Epithelial cell of esophagus (primary cell): Measurements from ENCODE around the gene FGGY.

ENCODE experiments used
- DNase-seq: peaks from one replicate; pipeline ENCODE4 v3.0.0; 2010; ENCODE audit warnings: low read depth
- H3K4me3 ChIP-seq: 2 replicates; pipeline ENCODE4 v1.5.1; 2011; ENCODE audit warnings: mild to moderate bottlenecking, low read length, control low read depth
- TF ChIP-seq, protein P1 (sequence below): IDR thresholded peaks from 2 replicates; pipeline ENCODE4 v1.5.1; 2011; ENCODE audit warnings: low read depth, mild to moderate bottlenecking, low read length, control low read depth, inconsistent platforms; ENCODE audit not compliant: insufficient read depth; ENCODE audit errors: missing control alignments

FGGY gene

DNA sequence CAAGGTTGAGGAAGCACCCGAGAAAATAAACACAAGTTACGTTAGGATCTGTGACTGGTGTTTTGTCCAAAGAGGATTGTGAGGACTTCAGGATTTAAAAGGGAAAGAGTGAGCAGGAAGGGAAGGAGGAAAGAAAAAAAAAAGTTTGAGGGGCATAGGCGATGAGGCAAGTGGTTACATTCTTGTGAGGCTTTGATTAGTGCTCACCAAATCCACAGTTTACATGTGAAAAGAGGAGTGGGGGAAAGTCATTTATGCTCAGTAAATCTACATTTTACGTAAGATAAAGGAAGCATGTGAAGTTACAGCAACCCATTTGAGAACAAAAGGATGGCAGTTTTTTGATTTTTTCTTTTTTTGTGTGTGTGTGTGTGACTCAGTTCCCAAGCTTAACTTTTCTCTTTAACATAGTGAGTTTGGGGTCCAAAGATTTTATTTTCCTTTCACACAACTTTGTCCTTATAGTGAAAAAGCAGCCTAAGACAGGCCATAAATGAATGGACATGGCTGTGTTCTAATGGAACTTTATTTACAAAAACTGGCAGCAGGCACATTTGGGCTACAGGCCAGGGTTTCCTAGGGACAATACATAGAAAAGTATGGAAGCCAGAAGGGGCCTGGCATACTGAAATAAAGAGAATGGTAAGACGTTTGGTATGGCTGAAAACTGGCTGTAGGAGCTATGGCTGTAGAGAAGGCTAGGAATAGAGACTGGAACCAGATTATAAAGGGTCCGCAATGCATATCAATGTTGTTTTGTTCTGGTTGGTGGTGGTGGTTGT lies 121.7 kb downstream of the FGGY start:
- no peak for DNase-seq
- TF ChIP-seq, protein P1, sequence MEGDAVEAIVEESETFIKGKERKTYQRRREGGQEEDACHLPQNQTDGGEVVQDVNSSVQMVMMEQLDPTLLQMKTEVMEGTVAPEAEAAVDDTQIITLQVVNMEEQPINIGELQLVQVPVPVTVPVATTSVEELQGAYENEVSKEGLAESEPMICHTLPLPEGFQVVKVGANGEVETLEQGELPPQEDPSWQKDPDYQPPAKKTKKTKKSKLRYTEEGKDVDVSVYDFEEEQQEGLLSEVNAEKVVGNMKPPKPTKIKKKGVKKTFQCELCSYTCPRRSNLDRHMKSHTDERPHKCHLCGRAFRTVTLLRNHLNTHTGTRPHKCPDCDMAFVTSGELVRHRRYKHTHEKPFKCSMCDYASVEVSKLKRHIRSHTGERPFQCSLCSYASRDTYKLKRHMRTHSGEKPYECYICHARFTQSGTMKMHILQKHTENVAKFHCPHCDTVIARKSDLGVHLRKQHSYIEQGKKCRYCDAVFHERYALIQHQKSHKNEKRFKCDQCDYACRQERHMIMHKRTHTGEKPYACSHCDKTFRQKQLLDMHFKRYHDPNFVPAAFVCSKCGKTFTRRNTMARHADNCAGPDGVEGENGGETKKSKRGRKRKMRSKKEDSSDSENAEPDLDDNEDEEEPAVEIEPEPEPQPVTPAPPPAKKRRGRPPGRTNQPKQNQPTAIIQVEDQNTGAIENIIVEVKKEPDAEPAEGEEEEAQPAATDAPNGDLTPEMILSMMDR: no peak
- no peak overlapping the region for H3K4me3 ChIP-seq

DNA sequence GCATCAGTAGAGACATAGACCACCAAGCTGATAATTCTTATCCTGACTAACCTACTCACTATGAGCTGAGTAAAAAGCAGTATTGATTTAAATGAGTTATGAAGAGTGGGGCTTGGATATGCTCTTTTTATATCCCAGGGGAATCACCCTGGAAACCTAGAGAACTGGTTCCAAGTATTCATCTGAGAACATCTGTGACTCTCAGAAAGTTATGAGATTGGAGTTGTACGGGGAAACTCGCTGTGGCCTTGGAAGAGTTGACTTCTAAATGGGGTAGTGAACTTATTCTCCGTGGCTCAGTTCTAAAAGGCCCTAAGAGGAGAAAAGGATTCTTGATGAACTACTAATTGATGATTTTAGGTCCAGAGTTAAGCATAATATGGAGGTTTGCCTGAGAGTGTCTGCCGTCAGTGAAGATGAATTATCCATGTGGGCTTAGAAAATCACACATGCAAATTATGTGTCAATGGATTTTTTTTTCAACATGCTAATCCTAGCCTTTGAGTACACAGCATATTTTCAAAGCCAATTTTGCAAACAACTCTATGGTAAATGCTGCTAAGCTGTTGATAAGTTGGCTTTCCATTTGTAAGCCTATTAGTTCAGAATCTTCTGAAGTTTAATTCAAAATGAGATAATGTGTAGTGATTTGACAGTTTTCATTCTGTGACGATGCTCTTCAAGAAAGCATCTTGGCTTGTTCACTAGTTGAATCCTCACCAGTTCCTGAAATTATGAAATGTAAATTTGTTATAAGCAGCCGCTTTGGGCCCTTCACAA lies 122.7 kb downstream of the FGGY start:
- H3K4me3 ChIP-seq: no peak overlapping the region
- TF ChIP-seq, protein P1: no peak
- no peak for DNase-seq

- TF ChIP-seq, protein P1: no peak
- H3K4me3 ChIP-seq: no peak overlapping the region
- DNase-seq: no peak
Measured at GRCh38 chr1:59421232-59421920, 124.5 kb downstream of the FGGY start.

GRCh38 chr1:59422921-59423575 lies 126.2 kb downstream of the FGGY start:
- peak; percentile 14 for DNase-seq
- TF ChIP-seq, protein P1: no peak

GRCh38 chr1:59427155-59427554 lies 130.3 kb downstream of the FGGY start:
- no peak overlapping the region for H3K4me3 ChIP-seq
- TF ChIP-seq, protein P1: no peak
- peak; percentile 95 for DNase-seq

More at GRCh38 chr1:59422921-59423575, 126.2 kb downstream of the FGGY start:
- H3K4me3 ChIP-seq: no peak overlapping the region

GRCh38 chr1:59427784-59428183 lies 130.9 kb downstream of the FGGY start:
- no peak for DNase-seq
- TF ChIP-seq, protein P1: no peak
- no peak overlapping the region for H3K4me3 ChIP-seq
